GM23248 (cell line): Measurements from ENCODE around the gene UBXN11. TPM values are rescaled to one million over a fixed set of nuclear protein-coding genes. Genes with fewer than 3 reads are reported as not detected.

ENCODE experiments used
- DNase-seq: peaks from one replicate; pipeline ENCODE4 v3.0.0-alpha.2; 2015
- H2AFZ ChIP-seq: fragments of 200-600 bp; sonication (generic); 2 replicates; pipeline ENCODE4 v1.6.1; 2016; ENCODE audit warnings: antibody characterized with exemption
- H3F3A ChIP-seq: fragments of 200-600 bp; sonication (generic); 2 replicates; pipeline ENCODE4 v1.6.1; 2016; ENCODE audit warnings: mild to moderate bottlenecking, antibody characterized with exemption, mixed run types; ENCODE audit not compliant: insufficient read depth
- H3K27ac ChIP-seq: fragments of 200-600 bp; sonication (generic); 2 replicates; pipeline ENCODE4 v1.5.1; 2016; ENCODE audit warnings: mild to moderate bottlenecking
- H3K27me3 ChIP-seq: fragments of 200-600 bp; sonication (generic); replicated peaks from 2 replicates; pipeline ENCODE4 v1.6.1; 2016; ENCODE audit warnings: mild to moderate bottlenecking; ENCODE audit not compliant: insufficient read depth
- H3K36me3 ChIP-seq: fragments of 200-600 bp; sonication (generic); 2 replicates; pipeline ENCODE4 v1.6.1; 2016; ENCODE audit warnings: low read depth, mild to moderate bottlenecking
- H3K4me1 ChIP-seq: fragments of 200-600 bp; sonication (generic); 2 replicates; pipeline ENCODE4 v1.6.1; 2016; ENCODE audit warnings: mild to moderate bottlenecking; ENCODE audit not compliant: insufficient read depth
- H3K4me2 ChIP-seq: fragments of 200-600 bp; sonication (generic); one replicate; pipeline ENCODE4 v1.6.1; 2016; ENCODE audit warnings: mild to moderate bottlenecking; ENCODE audit not compliant: unreplicated experiment
- H3K4me3 ChIP-seq: fragments of 200-600 bp; sonication (generic); 2 replicates; pipeline ENCODE4 v1.5.1; 2016; ENCODE audit warnings: mild to moderate bottlenecking
- H3K79me2 ChIP-seq: fragments of 200-600 bp; sonication (generic); 2 replicates; pipeline ENCODE4 v1.6.1; 2016; ENCODE audit warnings: mild to moderate bottlenecking; ENCODE audit not compliant: insufficient read depth
- H3K9ac ChIP-seq: fragments of 200-600 bp; sonication (generic); 2 replicates; pipeline ENCODE4 v1.6.1; 2016; ENCODE audit warnings: mild to moderate bottlenecking
- H3K9me2 ChIP-seq: fragments of 200-600 bp; sonication (generic); 2 replicates; pipeline ENCODE4 v1.6.1; 2016; ENCODE audit warnings: mixed run types, mild to moderate bottlenecking, moderate library complexity; ENCODE audit not compliant: insufficient read depth
- H3K9me3 ChIP-seq: fragments of 200-600 bp; sonication (generic); one replicate; pipeline ENCODE4 v1.6.1; 2017; ENCODE audit warnings: low read depth
- H4K20me1 ChIP-seq: fragments of 200-600 bp; sonication (generic); 2 replicates; pipeline ENCODE4 v1.6.0; 2016; ENCODE audit not compliant: insufficient read depth
- EZH2 ChIP-seq: fragments of 200-600 bp; sonication (generic); IDR thresholded peaks from 2 replicates; pipeline ENCODE4 v1.6.1; 2018; ENCODE audit warnings: antibody characterized with exemption, mild to moderate bottlenecking; ENCODE audit not compliant: insufficient read depth, poor library complexity, severe bottlenecking
- EZH2phosphoT487 ChIP-seq: fragments of 200-600 bp; sonication (generic); IDR thresholded peaks from 2 replicates; pipeline ENCODE4 v1.6.1; 2018; ENCODE audit warnings: antibody characterized with exemption, moderate library complexity, mild to moderate bottlenecking, low read depth; ENCODE audit not compliant: insufficient read depth
- whole genome bisulfite sequencing, 2 experiments: methylation state at CpG; one replicate each; pipeline ENCODE4 v1.1.6; 2015 to 2017; ENCODE audit warnings: low lambda C conversion rate in 2 of 2, low coverage in 1 of 2; ENCODE audit errors: missing lambda C conversion rate in 2 of 2; 5-methylcytosine and 5-hydroxymethylcytosine counted together
- in situ Hi-C: fragments of 300-500 bp; cut with MboI; formaldehyde crosslinking; loops from 2 replicates; pipeline ENCODE4 v1.15.0; 2020
- polyA plus RNA-seq: library from polyadenylated mRNA; unstranded; fragments of >200 nt; fragmentation: Nextera tagmentation; extraction: Ambion mirVana; gene quantifications from 2 replicates; pipeline ENCODE4 v1.2.1, GENCODE V29; 2016
- total RNA-seq: library from RNA; depleted of rRNA; stranded (reverse); fragments of >200 nt; shearing (Covaris generic); gene quantifications from 2 replicates; pipeline ENCODE4 v1.2.3, GENCODE V29; 2014

UBXN11 gene
- total and polyA plus RNA-seq, 2 experiments from 2014 or later = 5.8 to 12.7 TPM

GRCh38 chr1:26278303-26278702, 28.1 kb downstream of the UBXN11 start:
- no peak overlapping the region for H2AFZ ChIP-seq
- peaks cover 67% of the 10 kb centered on the region for H3K4me1 ChIP-seq
- H4K20me1 ChIP-seq = peaks cover 3% of the 10 kb centered on the region; the same call in 1 of the 2 replicates
- H3K36me3 ChIP-seq = 0 out of 2 replicates have a peak, but pooled peaks cover 8% of the 10 kb centered on the region
- H3K9ac ChIP-seq = peak overlapping the region; percentile 87
- peaks cover 33% of the 10 kb centered on the region for H3K79me2 ChIP-seq
- in situ Hi-C loops = no loop called here
- WGBS, 2 experiments = 11 to 14% methylated on average over 4 of the region's 4 CpGs
- H3K4me3 ChIP-seq = peak overlapping the region; percentile 85
- peak overlapping the region; percentile 90 for H3K4me2 ChIP-seq
- H3K9me3 ChIP-seq = no peaks in the 10 kb centered on the region
- peak overlapping the region; percentile 95 for H3K27ac ChIP-seq
- no peaks in the 10 kb centered on the region for H3K27me3 ChIP-seq
- H3K9me2 ChIP-seq = no peaks in the 10 kb centered on the region
- TF ChIP-seq EZH2phosphoT487 = no peak
- peaks cover 72% of the 10 kb centered on the region for H3F3A ChIP-seq
- DNase-seq = peak; percentile 94

- WGBS, 2 experiments = 87 to 100% methylated on average over 1 of the region's 1 CpG
- H3K9me3 ChIP-seq = no peaks in the 10 kb centered on the region
- H4K20me1 ChIP-seq = peaks cover 3% of the 10 kb centered on the region; the same call in 1 of the 2 replicates
- H3K27ac ChIP-seq = peak overlapping the region; percentile 95
- H3K79me2 ChIP-seq = peaks cover 28% of the 10 kb centered on the region
- 0 out of 2 replicates have a peak, but pooled peaks cover 8% of the 10 kb centered on the region for H3K36me3 ChIP-seq
- H3K9me2 ChIP-seq = no peaks in the 10 kb centered on the region
- H3K4me3 ChIP-seq = no peak overlapping the region
- peak overlapping the region; percentile 36 for H3K4me2 ChIP-seq
- H3K27me3 ChIP-seq = no peaks in the 10 kb centered on the region
- peaks cover 61% of the 10 kb centered on the region for H3K4me1 ChIP-seq
- TF ChIP-seq EZH2 = no peak
- TF ChIP-seq EZH2phosphoT487 = no peak
- H3K9ac ChIP-seq = peak overlapping the region; percentile 87
- in situ Hi-C loops = no loop called here
- no peak overlapping the region for H2AFZ ChIP-seq
- H3F3A ChIP-seq = peaks cover 66% of the 10 kb centered on the region
- DNase-seq = peak; percentile 11
These were observed 28.7 kb downstream of the UBXN11 start for GRCh38 chr1:26277719-26278118.

- Histone ChIP-seq H2AFZ (no peak overlapping the region), H4K20me1 (peaks cover 3% of the 10 kb centered on the region; the same call in 1 of the 2 replicates), H3K4me1 (peaks cover 58% of the 10 kb centered on the region), H3K9ac (peak overlapping the region; percentile 87; the same call in 1 of the 2 replicates), H3F3A (peaks cover 64% of the 10 kb centered on the region), H3K4me2 (peak overlapping the region; percentile 36), H3K27ac (peak overlapping the region; percentile 95), H3K27me3 (no peaks in the 10 kb centered on the region), H3K9me2 (no peaks in the 10 kb centered on the region), H3K4me3 (no peak overlapping the region), H3K36me3 (0 out of 2 replicates have a peak, but pooled peaks cover 8% of the 10 kb centered on the region), H3K9me3 (no peaks in the 10 kb centered on the region), H3K79me2 (peaks cover 23% of the 10 kb centered on the region)
- 55 to 58% methylated on average over 3 of the region's 3 CpGs for WGBS, 2 experiments
- DNase-seq = no peak
- no peak for TF ChIP-seq EZH2
- TF ChIP-seq EZH2phosphoT487 = no peak
- in situ Hi-C loops = no loop called here
These were observed 29.2 kb downstream of the UBXN11 start for GRCh38 chr1:26277261-26277661.

GRCh38 chr1:26276432-26276838, 30.0 kb downstream of the UBXN11 start:
- H3K27ac ChIP-seq = peak overlapping the region; percentile 95
- H3K4me2 ChIP-seq = peak overlapping the region; percentile 73
- H3K9me3 ChIP-seq = no peaks in the 10 kb centered on the region
- no peak overlapping the region; the same call in 1 of the 2 replicates for H3K4me3 ChIP-seq
- H3K9me2 ChIP-seq = no peaks in the 10 kb centered on the region
- 4 to 8% methylated on average over 2 of the region's 2 CpGs for WGBS, 2 experiments
- DNase-seq = no peak
- H4K20me1 ChIP-seq = no peaks in the 10 kb centered on the region
- no peak for TF ChIP-seq EZH2phosphoT487
- no peak for TF ChIP-seq EZH2
- H3K27me3 ChIP-seq = no peaks in the 10 kb centered on the region
- H3K79me2 ChIP-seq = peaks cover 15% of the 10 kb centered on the region
- H3K4me1 ChIP-seq = peaks cover 53% of the 10 kb centered on the region
- in situ Hi-C loops = no loop called here
- 0 out of 2 replicates have a peak, but pooled peaks cover 5% of the 10 kb centered on the region for H3K36me3 ChIP-seq
- peak overlapping the region; percentile 75; the same call in 1 of the 2 replicates for H3K9ac ChIP-seq
- peaks cover 59% of the 10 kb centered on the region for H3F3A ChIP-seq
- H2AFZ ChIP-seq = no peak overlapping the region
